HEK293T (cell line): ENCODE data around the gene SLC25A26.

ENCODE experiments used
- BHLHE40 ChIP-seq: fragments of 450-650 bp; IDR thresholded peaks from 2 replicates; pipeline ENCODE4 v1.6.1; 2016; ENCODE audit warnings: mild to moderate bottlenecking, moderate library complexity, borderline replicate concordance
- FOXM1 ChIP-seq: fragments of 450-650 bp; IDR thresholded peaks from 2 replicates; pipeline ENCODE4 v1.6.1; 2017; ENCODE audit warnings: mild to moderate bottlenecking, borderline replicate concordance
- L3MBTL2 ChIP-seq: fragments of 450-650 bp; conservative IDR thresholded peaks from 2 replicates; pipeline ENCODE4 v1.6.1; 2016; ENCODE audit warnings: mild to moderate bottlenecking
- SUZ12 ChIP-seq: fragments of 450-650 bp; IDR thresholded peaks from 2 replicates; pipeline ENCODE4 v1.6.1; 2016; ENCODE audit warnings: mild to moderate bottlenecking

DNA sequence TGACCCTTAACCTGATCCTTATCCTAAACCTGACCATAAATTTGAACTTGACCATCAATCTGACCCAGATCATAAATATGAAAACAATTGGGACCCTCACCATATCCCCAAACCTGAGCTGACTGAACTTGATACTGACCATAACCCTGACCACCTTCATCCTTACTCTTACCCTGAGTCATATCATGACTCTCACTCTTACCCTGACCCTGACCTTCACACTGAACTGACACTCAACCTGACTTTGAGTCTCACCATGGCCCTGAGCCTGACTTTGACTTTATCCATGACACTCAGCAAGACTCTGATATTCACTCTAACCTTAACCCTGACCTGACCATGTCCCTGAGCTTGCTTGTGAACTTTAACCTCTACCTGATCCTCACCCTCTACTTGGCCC is 34.3 kb upstream of the SLC25A26 start:
- TF ChIP-seq SUZ12 (no peak), FOXM1 (no peak), L3MBTL2 (no peak), BHLHE40 (no peak)
